Stimulated activated CD8-positive, alpha-beta memory T cell treated with anti-CD3 and anti-CD28 coated beads, Interleukin-2, amount 100 ng/mL, for 48 hours (primary cell): Measurements from ENCODE around the gene IL1RN.

Source experiments
- DNase-seq, 2 donors: peaks; one replicate each; pipeline ENCODE4 v3.0.0-alpha.2; 2020; ENCODE audit warnings: low read depth in 2 of 2

The IL1RN gene

DNA sequence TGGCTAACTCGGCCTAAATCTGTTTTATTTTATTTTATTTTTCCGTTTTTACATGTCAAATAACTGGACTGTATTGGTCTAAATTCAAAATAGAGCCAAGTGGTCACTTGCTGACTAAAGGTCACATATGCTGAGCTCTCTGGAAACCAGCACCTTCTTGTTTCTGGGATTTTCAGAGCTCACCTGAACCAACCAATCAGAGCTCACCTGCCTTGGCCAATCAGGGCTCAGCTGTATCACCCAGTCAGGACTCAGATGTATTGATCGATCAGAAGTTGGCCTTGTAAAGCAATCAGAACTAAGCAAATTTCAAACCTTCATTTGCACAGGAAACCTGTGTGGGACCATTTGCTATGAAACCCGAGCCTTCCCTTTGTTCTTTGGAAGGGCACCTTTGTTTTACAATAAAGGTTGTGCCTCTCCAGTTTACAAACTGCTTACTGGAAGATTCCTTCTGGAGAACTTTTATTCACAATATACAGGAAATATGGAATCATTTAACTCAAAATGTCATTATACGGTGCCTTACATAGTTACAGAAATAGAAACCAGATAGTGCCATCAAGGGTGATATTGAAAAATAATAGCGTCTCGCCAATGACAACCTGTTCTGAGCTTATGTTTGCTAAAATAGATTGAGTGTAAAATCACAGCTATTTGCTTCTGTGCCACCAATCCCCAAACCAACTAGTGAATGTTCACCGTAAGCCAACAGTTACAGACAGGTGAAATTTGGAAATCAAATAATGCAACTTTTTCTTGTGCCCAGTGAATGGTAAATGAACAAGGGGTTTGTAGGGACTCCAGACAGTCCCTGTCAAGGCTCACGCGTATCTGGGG is 29.1 kb downstream of the IL1RN start:
- DNase-seq = no peak

- DNase-seq = no peak
Observed at GRCh38 chr2:113157118-113157896, 29.9 kb downstream of the IL1RN start.

DNA sequence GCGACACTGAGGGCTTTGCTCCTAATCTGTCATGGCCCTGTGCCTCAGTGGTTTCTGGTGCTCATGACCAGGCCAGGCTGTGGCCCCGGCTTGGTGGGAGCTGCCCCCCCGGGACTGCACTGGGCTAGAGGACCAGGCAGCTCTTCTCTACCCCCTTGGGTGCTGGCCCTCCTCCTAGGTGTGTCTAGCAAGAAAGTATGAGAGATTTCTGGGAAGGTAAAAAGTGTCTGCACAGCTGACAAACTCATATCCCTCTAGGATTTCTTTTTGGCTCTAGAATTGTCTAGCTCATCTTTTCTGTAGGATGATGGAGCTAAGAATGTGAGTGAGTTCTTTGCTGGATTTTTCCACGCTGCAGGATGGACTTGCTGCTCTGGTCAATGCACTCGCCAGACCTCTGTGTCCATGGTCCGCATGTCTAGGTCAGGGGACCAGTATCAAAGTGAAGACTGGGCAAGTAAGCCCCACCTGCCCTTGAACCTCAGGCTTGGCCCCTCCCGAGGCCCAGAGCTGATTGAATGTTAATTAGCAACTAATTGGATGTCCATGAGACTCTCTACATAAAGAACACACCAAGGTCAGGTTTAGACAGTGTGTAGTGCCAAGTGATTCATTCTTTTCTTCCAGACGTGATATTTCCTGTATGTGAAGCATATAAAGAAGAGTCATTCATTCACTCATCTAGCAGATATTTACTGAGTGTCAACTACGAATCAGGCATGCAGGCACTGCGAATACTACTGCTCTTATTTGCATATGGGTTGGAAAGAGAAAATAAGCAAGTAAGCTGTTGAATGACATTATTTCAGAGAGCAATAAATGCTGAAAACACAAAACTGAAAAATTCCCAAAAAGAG is 30.7 kb downstream of the IL1RN start:
- no peak for DNase-seq

GRCh38 chr2:113158884-113159553 is 31.6 kb downstream of the IL1RN start:
- DNase-seq = no peak

DNA sequence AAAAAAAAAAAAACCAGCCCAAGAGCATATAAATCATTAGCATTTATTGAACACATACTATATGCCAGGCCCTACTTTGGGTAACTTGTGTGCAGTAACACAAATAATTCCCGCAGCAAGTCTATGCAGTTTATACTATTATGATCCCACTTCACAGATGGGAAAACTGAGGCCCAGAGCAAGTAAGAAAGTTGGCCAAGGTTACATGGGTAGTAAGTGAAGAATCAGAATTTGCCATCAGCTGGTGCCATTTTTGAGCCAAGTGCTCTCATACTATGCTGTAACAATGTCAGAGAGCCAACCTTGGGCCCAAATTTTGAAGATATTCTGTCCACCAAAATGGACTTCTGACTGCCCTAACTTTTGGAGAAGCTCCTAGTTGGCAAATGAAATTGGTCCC is 32.9 kb downstream of the IL1RN start:
- no peak for DNase-seq

- no peak for DNase-seq
Observed at GRCh38 chr2:113160962-113161361, 33.6 kb downstream of the IL1RN start.

DNA sequence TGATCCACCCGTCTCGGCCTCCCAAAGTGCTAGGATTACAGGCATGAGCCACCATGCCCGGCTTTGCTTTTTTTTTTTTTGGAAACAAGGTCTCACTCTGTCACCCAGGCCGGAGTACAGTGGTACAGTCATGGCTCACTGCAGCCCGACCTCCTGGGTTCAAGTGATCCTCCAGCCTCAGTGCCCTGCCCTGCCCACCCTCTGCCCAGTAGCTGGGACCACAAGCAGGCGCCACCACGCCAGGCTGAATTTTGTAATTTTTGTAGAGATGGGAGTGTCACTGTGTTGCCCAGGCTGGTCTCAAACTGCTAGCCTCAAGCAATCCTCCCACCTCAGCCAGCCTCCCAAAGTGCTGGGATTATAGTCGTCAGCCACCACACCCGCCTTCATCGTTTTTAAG is 34.8 kb downstream of the IL1RN start:
- DNase-seq = no peak

- DNase-seq = no peak
Observed at GRCh38 chr2:113162869-113163268, 35.5 kb downstream of the IL1RN start.

GRCh38 chr2:113164215-113164929 is 37.0 kb downstream of the IL1RN start:
- DNase-seq = no peak

DNA sequence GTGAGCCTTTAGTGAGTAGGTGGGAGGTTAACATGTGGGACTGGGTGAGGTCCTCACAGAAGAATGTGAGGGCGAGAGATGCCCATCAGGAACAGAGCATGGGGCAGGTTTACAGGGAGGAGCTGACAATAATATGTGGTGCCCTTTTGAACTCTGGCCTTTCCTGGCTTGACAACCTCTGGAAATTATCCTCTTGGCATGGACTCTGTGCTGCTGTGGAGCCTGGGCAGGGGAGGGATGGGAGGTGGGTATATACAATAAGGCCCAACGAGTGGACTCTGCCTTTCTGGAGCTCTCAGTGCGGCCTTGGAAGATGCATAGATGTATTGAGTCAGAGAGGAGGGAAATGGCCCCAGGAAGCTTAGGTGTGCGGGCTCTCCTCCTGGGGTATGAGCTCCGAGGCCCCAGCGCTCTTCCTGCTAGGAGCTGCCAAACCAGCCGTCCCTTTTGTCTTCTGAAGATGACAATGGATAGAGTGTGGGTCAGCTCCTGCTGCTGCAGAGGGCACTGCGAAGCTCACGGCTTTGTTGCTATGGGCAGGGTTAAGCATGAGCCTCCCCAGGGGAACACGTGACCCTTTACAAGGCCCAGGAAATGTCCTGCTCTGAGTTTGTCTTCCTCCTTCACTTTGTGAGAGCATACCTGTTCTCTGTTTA is 37.7 kb downstream of the IL1RN start:
- no peak for DNase-seq

DNA sequence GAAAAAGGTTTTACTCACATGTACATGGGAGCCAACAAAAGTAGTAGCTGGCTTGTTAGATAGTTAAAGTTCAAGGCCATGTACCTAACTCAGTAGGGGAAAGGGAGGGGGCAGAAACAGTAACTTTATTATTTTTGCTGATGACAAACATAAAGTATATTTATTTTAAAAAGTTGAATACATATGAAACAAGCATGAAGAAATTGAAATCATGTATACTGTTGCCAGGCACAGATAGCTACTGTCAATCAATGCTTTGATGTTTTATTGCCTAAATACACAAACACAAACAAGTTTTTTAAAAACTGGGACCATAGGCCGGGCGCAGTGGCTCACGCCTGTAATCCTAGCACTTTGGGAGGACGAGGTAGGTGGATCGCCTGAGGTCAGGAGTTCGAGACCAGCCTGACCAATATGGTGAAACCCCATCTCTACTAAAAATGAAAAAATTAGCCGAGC is 38.8 kb downstream of the IL1RN start:
- DNase-seq = no peak

- DNase-seq = no peak
Observed at GRCh38 chr2:113167115-113167932, 39.9 kb downstream of the IL1RN start.

DNA sequence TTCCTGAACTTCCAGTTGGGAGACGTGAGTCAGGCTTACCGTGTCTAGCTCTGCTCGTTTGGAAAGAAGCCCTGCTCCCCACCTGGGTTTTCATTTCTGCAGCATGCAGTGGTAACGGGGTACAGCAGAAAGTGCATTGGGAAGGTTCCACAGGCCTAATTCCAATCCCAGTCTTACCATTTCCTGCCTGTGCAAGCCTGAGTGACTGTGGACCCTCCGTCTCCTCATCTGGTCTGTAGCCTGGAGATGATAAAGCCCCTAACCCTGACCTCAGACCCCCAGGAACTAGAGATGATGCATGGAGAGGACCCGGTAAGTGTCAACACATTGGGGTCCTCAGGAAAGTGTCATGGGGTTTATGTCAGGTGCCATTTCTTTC is 40.6 kb downstream of the IL1RN start:
- no peak for DNase-seq

GRCh38 chr2:113169002-113169530 is 41.7 kb downstream of the IL1RN start:
- no peak for DNase-seq

GRCh38 chr2:113169586-113169985 is 42.2 kb downstream of the IL1RN start:
- DNase-seq = no peak

DNA sequence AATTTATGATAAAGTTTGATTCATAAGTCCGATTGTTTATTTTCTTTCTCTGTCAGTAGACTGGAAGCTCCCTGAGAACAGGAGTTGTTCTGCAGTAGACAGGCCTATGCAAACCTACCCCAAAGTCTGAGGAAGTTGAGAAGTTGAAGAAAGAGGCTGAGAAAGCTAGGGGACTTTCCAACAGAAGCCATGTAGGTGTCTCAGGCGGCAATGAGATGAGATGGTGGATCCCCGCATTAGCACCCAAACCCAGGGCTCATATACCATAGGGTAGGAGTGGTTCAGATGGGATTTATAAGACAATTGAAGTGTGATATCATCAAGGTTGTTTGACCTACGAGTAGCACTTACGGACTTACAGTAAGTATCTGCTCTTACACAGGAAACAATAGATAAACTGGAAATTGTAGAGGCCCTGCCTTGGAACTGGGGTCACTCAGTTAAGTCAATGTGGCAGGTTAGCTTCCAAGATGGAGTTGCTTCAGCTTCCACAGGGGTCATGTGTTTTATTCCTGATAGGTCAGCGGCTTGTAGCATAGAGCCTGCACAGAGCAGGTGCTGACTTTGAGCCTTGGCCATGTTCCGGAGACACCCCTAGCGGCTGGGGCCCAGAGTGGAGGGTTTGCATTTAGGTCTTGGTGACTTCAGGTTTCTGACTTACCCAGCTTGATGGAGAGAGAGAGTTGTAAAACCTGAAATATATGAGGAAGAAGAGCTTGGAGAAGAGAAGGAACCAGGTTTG is 44.1 kb downstream of the IL1RN start:
- no peak for DNase-seq

DNA sequence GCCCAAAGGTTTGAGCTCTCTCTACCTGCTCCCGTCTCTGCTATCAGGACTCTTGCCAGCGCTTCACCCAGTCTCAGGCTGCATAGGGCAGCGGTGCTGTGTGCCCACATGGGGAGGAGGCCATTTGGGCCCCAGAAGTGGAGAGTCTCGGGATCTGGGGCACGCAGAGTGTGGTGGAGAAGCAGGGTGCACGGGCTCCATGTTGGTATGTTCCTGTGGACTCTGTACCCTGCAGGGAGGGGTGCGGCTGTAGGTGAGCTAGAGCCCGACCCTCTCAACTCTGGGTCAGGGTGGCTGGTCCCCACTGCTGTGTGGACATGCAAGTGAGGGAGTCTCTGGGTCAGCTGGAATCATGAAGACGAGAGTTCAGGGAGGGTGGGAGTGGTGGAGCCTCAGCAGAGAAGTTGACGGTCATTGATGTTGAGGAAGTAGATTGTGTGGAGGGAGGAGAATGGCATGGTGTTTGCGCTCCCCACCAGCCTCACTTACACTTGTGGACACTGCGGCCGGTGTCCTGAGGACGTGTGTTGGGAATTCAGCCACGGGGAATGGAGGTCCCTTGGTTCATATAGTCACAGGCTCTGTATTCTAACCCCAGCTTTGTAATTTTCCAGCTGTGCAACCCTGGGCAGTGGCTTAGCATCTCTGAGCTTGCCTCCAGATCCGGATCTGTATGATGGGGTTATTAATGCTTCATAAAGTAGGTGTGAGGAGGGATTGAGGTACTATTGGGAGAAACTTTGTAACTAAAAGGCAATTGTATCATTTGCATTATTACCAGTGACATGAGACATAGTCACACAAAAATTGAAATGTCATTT is 45.5 kb downstream of the IL1RN start:
- no peak for DNase-seq
